ENCODE data around the gene MPHOSPH9. TPM values are rescaled to one million over a fixed set of nuclear protein-coding genes. Genes with fewer than 3 reads are reported as not detected.

Gene MPHOSPH9
- total RNA-seq, 1 experiment from 2014 or later, result 60.5 TPM

- Histone ChIP-seq H2BK20ac (ENCODE audit: low read depth, low read length, poor library complexity, severe bottlenecking) (no peak overlapping the region), H4K8ac (replicated peaks; ENCODE audit: insufficient read length, low read depth, low read length) (no peak overlapping the region), H2BK12ac (ENCODE audit: insufficient read length, low read depth, low read length) (no peak overlapping the region), H2BK15ac (ENCODE audit: low read depth, low read length) (no peak overlapping the region), H2AFZ (ENCODE audit: low read length) (no peak overlapping the region), H3K27me3 (ENCODE audit: insufficient read depth, low read length) (no peaks in the 10 kb centered on the region), H4K20me1 (ENCODE audit: control insufficient read depth, insufficient read depth, insufficient read length) (no peaks in the 10 kb centered on the region), H3K4me1 (ENCODE audit: insufficient read depth, low read length) (peaks cover 2% of the 10 kb centered on the region; the same call in 1 of the 2 replicates), H4K91ac (ENCODE audit: insufficient read length, low read depth, low read length) (no peak overlapping the region), H3K4me2 (ENCODE audit: insufficient read depth, insufficient read length, low read length) (no peak overlapping the region), H2AK5ac (ENCODE audit: insufficient read length, low read length) (no peak overlapping the region), H3K14ac (ENCODE audit: insufficient read depth, low read length) (no peak overlapping the region), H2BK120ac (ENCODE audit: low read depth, low read length, poor library complexity, severe bottlenecking) (no peak overlapping the region), H3K27ac (ENCODE audit: insufficient read length, low read depth, low read length) (no peak overlapping the region), H3K79me2 (ENCODE audit: insufficient read depth, low read length) (peaks cover 24% of the 10 kb centered on the region; the same call in 1 of the 2 replicates), H3K79me1 (ENCODE audit: insufficient read depth, low read depth, low read length, poor library complexity, severe bottlenecking) (peaks cover 2% of the 10 kb centered on the region), H3T11ph (ENCODE audit: low read length) (no peak overlapping the region), H4K5ac (ENCODE audit: insufficient read length, low read depth, low read length) (no peak overlapping the region), H3K23ac (ENCODE audit: insufficient read length, low read depth, low read length) (no peak overlapping the region), H3K56ac (ENCODE audit: insufficient read length, low read depth, low read length) (no peak overlapping the region), H2BK5ac (ENCODE audit: insufficient read length, low read length) (no peak overlapping the region), H3K18ac (ENCODE audit: insufficient read length, low read depth, low read length) (no peak overlapping the region), H3K4ac (ENCODE audit: low read depth, low read length) (no peak overlapping the region), H3K9ac (ENCODE audit: extremely low read depth, insufficient read length, low read length) (no peak overlapping the region), H3K23me2 (ENCODE audit: insufficient read length, low read depth, low read length, poor library complexity, severe bottlenecking) (peaks cover 9% of the 10 kb centered on the region), H3K9me3 (ENCODE audit: control insufficient read depth, low read depth, low read length) (no peaks in the 10 kb centered on the region)
- no peak for DNase-seq
- Mint-ChIP-seq H3K36me3 (ENCODE audit: insufficient read depth in 1 of 3, low read depth in 3 of 3) (peaks cover 33 to 76% (median 68%) of the 10 kb centered on the region in 3 experiments), H3K27me3 (ENCODE audit: low read depth) (no peaks in the 10 kb centered on the region), H3K4me1 (peaks cover 53 to 55% of the 10 kb centered on the region in 2 experiments), H3K27ac (peak overlapping the region in 2 of 3 experiments; percentile 39 to 94; a peak in 4 of 7 replicates), H3K4me3 (no peak overlapping the region), H3K9me3 (peaks cover 0 to 3% of the 10 kb centered on the region in 2 experiments; a peak in 1 of 5 replicates)
- WGBS (ENCODE audit: extremely low coverage, insufficient read length, low lambda C conversion rate), result no CpG with 5 or more reads among the region's 35 CpGs
- TF ChIP-seq, protein P1, sequence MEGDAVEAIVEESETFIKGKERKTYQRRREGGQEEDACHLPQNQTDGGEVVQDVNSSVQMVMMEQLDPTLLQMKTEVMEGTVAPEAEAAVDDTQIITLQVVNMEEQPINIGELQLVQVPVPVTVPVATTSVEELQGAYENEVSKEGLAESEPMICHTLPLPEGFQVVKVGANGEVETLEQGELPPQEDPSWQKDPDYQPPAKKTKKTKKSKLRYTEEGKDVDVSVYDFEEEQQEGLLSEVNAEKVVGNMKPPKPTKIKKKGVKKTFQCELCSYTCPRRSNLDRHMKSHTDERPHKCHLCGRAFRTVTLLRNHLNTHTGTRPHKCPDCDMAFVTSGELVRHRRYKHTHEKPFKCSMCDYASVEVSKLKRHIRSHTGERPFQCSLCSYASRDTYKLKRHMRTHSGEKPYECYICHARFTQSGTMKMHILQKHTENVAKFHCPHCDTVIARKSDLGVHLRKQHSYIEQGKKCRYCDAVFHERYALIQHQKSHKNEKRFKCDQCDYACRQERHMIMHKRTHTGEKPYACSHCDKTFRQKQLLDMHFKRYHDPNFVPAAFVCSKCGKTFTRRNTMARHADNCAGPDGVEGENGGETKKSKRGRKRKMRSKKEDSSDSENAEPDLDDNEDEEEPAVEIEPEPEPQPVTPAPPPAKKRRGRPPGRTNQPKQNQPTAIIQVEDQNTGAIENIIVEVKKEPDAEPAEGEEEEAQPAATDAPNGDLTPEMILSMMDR (conservative IDR thresholded peaks at IDR 0.05), result no peak
Observed at GRCh38 chr12:123265851-123266678, 33.1 kb upstream of the MPHOSPH9 start.
